Smooth muscle cell (in vitro differentiated cells): ENCODE measurements around the gene GALNT17. TPM values are rescaled to one million over a fixed set of nuclear protein-coding genes. Genes with fewer than 3 reads are reported as not detected.
A peak's percentile ranks its signal among the peaks of the same experiment; 100 is the strongest.

Experiments used
- DNase-seq: peaks from one replicate; lab custom pipeline; 2025; ENCODE audit not compliant: unreplicated experiment; lab: John Stamatoyannopoulos, UW
- H2AFZ ChIP-seq: fragments of 200-600 bp; sonication (generic); 2 replicates; pipeline ENCODE4 v1.6.0; 2016; ENCODE audit warnings: antibody characterized with exemption, low read depth, mild to moderate bottlenecking
- H3F3A ChIP-seq: fragments of 200-600 bp; sonication (generic); 2 replicates; pipeline ENCODE4 v1.6.0; 2017; ENCODE audit warnings: antibody characterized with exemption, low read depth
- H3K27ac ChIP-seq: fragments of 200-600 bp; sonication (generic); 2 replicates; pipeline ENCODE4 v1.5.1; 2016; ENCODE audit warnings: low read depth, mild to moderate bottlenecking
- H3K27me3 ChIP-seq: fragments of 200-600 bp; sonication (generic); 2 replicates; pipeline ENCODE4 v1.6.1; 2016; ENCODE audit warnings: low read depth, mild to moderate bottlenecking
- H3K36me3 ChIP-seq: fragments of 200-600 bp; sonication (generic); 2 replicates; pipeline ENCODE4 v1.5.1; 2016; ENCODE audit warnings: low read depth
- H3K4me1 ChIP-seq: fragments of 200-600 bp; sonication (generic); 2 replicates; pipeline ENCODE4 v1.5.1; 2016; ENCODE audit warnings: low read depth
- H3K4me2 ChIP-seq: fragments of 200-600 bp; sonication (generic); 2 replicates; pipeline ENCODE4 v1.6.0; 2016; ENCODE audit warnings: mild to moderate bottlenecking
- H3K4me3 ChIP-seq: fragments of 200-600 bp; sonication (generic); 2 replicates; pipeline ENCODE4 v1.5.1; 2016; ENCODE audit warnings: mild to moderate bottlenecking
- H3K79me2 ChIP-seq: fragments of 200-600 bp; sonication (generic); 2 replicates; pipeline ENCODE4 v1.6.0; 2016; ENCODE audit warnings: low read depth, mild to moderate bottlenecking
- H3K9ac ChIP-seq: fragments of 200-600 bp; sonication (generic); 2 replicates; pipeline ENCODE4 v1.6.0; 2016; ENCODE audit warnings: low read depth
- H3K9me3 ChIP-seq: fragments of 200-600 bp; sonication (generic); replicated peaks from 2 replicates; pipeline ENCODE4 v1.5.1; 2016; ENCODE audit warnings: low read depth
- H4K20me1 ChIP-seq: fragments of 200-600 bp; sonication (generic); 2 replicates; pipeline ENCODE4 v1.6.0; 2016; ENCODE audit warnings: low read depth
- CTCF ChIP-seq: fragments of 200-600 bp; sonication (generic); IDR thresholded peaks from 2 replicates; pipeline ENCODE4 v1.5.1; 2017; ENCODE audit warnings: borderline replicate concordance, mild to moderate bottlenecking, antibody characterized with exemption; ENCODE audit not compliant: insufficient read depth, poor library complexity, severe bottlenecking
- WGBS: methylation state at CpG from one replicate; pipeline ENCODE4 v1.1.7; 2016; ENCODE audit warnings: low lambda C conversion rate; 5-methylcytosine and 5-hydroxymethylcytosine counted together
- polyA plus RNA-seq: library from polyadenylated mRNA; unstranded; fragments of >200 nt; fragmentation: Nextera tagmentation; extraction: Ambion mirVana; gene quantifications from 2 replicates; pipeline ENCODE4 v1.2.1, GENCODE V29; 2016
- total RNA-seq: library from RNA; depleted of rRNA; stranded (reverse); fragments of >200 nt; gene quantifications from 2 replicates; pipeline ENCODE4 v1.2.3, GENCODE V29; 2014

The GALNT17 gene
- total and polyA plus RNA-seq, 2 experiments from 2014 or later = 0.38 to 0.45 TPM

- Histone ChIP-seq H3K79me2 (no peaks in the 10 kb centered on the region), H3K27ac (no peak overlapping the region), H3F3A (peaks cover 13% of the 10 kb centered on the region), H3K9me3 (no peaks in the 10 kb centered on the region), H3K27me3 (no peaks in the 10 kb centered on the region), H3K4me1 (peaks cover 52% of the 10 kb centered on the region), H2AFZ (no peak overlapping the region), H3K4me2 (no peak overlapping the region), H3K36me3 (no peaks in the 10 kb centered on the region), H4K20me1 (no peaks in the 10 kb centered on the region), H3K4me3 (no peak overlapping the region), H3K9ac (no peak overlapping the region)
- TF ChIP-seq CTCF = no peak
- no peak for DNase-seq
- 97% methylated on average over 3 of the region's 3 CpGs for WGBS
Observed at GRCh38 chr7:71616217-71616616, 484.3 kb downstream of the GALNT17 start.

GRCh38 chr7:71618278-71618677, 486.3 kb downstream of the GALNT17 start:
- H3K9ac ChIP-seq = no peak overlapping the region
- H3K36me3 ChIP-seq = no peaks in the 10 kb centered on the region
- peak overlapping the region; percentile 15 for H3K27ac ChIP-seq
- 32% methylated on average over 2 of the region's 2 CpGs for WGBS
- TF ChIP-seq CTCF = no peak
- peaks cover 13% of the 10 kb centered on the region for H3F3A ChIP-seq
- DNase-seq = no peak
- no peaks in the 10 kb centered on the region for H3K79me2 ChIP-seq
- H2AFZ ChIP-seq = peak overlapping the region; percentile 10
- no peaks in the 10 kb centered on the region for H3K9me3 ChIP-seq
- no peak overlapping the region for H3K4me3 ChIP-seq
- peak overlapping the region; percentile 21 for H3K4me2 ChIP-seq
- H3K27me3 ChIP-seq = no peaks in the 10 kb centered on the region
- no peaks in the 10 kb centered on the region for H4K20me1 ChIP-seq
- peaks cover 32% of the 10 kb centered on the region for H3K4me1 ChIP-seq

- no peak overlapping the region for H3K9ac ChIP-seq
- no peaks in the 10 kb centered on the region for H3K27me3 ChIP-seq
- H3K79me2 ChIP-seq = no peaks in the 10 kb centered on the region
- H3K4me1 ChIP-seq = peaks cover 13% of the 10 kb centered on the region
- H3K36me3 ChIP-seq = no peaks in the 10 kb centered on the region
- WGBS = 66% methylated on average over 4 of the region's 4 CpGs
- no peak overlapping the region for H3K4me2 ChIP-seq
- no peak for TF ChIP-seq CTCF
- H3K9me3 ChIP-seq = no peaks in the 10 kb centered on the region
- no peak overlapping the region for H3K4me3 ChIP-seq
- no peak for DNase-seq
- H3K27ac ChIP-seq = peak overlapping the region; percentile 80
- no peaks in the 10 kb centered on the region for H3F3A ChIP-seq
- no peak overlapping the region for H2AFZ ChIP-seq
- no peaks in the 10 kb centered on the region for H4K20me1 ChIP-seq
Observed at GRCh38 chr7:71625545-71625944, 493.6 kb downstream of the GALNT17 start.

- Histone ChIP-seq H3K4me2 (no peak overlapping the region), H3K36me3 (no peaks in the 10 kb centered on the region), H2AFZ (no peak overlapping the region), H4K20me1 (no peaks in the 10 kb centered on the region), H3K27me3 (no peaks in the 10 kb centered on the region), H3K27ac (peak overlapping the region; percentile 80), H3K79me2 (no peaks in the 10 kb centered on the region), H3K4me3 (no peak overlapping the region), H3K9me3 (no peaks in the 10 kb centered on the region), H3K4me1 (peaks cover 7% of the 10 kb centered on the region), H3K9ac (peak overlapping the region; percentile 30), H3F3A (no peaks in the 10 kb centered on the region)
- 29% methylated on average over 1 of the region's 1 CpG for WGBS
- DNase-seq = no peak
- no peak for TF ChIP-seq CTCF
Observed at GRCh38 chr7:71626206-71626605, 494.3 kb downstream of the GALNT17 start.
